Gastroesophageal sphincter (tissue), 4 donors: ENCODE results near the gene MEG3. TPM values are rescaled to one million over a fixed set of nuclear protein-coding genes. Genes with fewer than 3 reads are reported as not detected.

Experiments used
- ATAC-seq: fragments of 150-250 bp; one replicate; pipeline ENCODE4 v1.9.1; 2016; ENCODE audit warnings: mild to moderate bottlenecking, moderate library complexity
- H3K27ac ChIP-seq, 4 donors: fragments of 200-600 bp; sonication (generic) in 3 of 4; 1 replicate in 3 of 4; 2 replicates in 1 of 4; pipeline ENCODE4 v1.5.1; 2016 to 2019
- H3K27me3 ChIP-seq: fragments of 200-600 bp; sonication (generic); one replicate; pipeline ENCODE4 v1.5.1; 2019
- H3K36me3 ChIP-seq, 2 donors: fragments of 200-600 bp; sonication (generic); one replicate each; pipeline ENCODE4 v1.5.1; 2019; ENCODE audit warnings: control low read depth in 1 of 2
- H3K4me1 ChIP-seq, 3 donors: fragments of 200-600 bp; sonication (generic); 1 replicate in 2 of 3; 2 replicates in 1 of 3; pipeline ENCODE4 v1.5.1; 2016 to 2019; ENCODE audit warnings: control low read depth in 2 of 3
- H3K4me3 ChIP-seq, 2 donors: fragments of 200-600 bp; sonication (generic); one replicate each; pipeline ENCODE4 v1.5.1; 2019; ENCODE audit warnings: mild to moderate bottlenecking in 1 of 2, moderate library complexity in 1 of 2
- H3K9me3 ChIP-seq, 3 donors: fragments of 200-600 bp; sonication (generic); one replicate each; pipeline ENCODE4 v1.5.1; 2017 to 2019; ENCODE audit warnings: control low read depth in 2 of 3
- EP300 ChIP-seq: sonication (generic); formaldehyde crosslinking; IDR thresholded peaks from one replicate; pipeline ENCODE4 v1.6.1; 2017; ENCODE audit warnings: antibody characterized with exemption, mild to moderate bottlenecking
- POLR2A ChIP-seq, 2 donors: fragments of 450-650 bp; IDR thresholded peaks; one replicate each; pipeline ENCODE4 v1.6.1; 2017; ENCODE audit warnings: antibody characterized with exemption in 2 of 2, mild to moderate bottlenecking in 2 of 2, moderate library complexity in 1 of 2
- POLR2AphosphoS5 ChIP-seq: sonication (generic); formaldehyde crosslinking; IDR thresholded peaks from one replicate; pipeline ENCODE4 v1.6.1; 2017; ENCODE audit warnings: antibody characterized with exemption
- WGBS, 2 donors: methylation state at CpG; one replicate each; pipeline ENCODE4 v1.1.5; 2018; ENCODE audit warnings: low coverage in 1 of 2; 5-methylcytosine and 5-hydroxymethylcytosine counted together
- total RNA-seq, 4 donors: library from RNA; depleted of rRNA; stranded (reverse); fragments of >200 nt; gene quantifications; one replicate each; pipeline ENCODE4 v1.1.0, GENCODE V29; 2016
- TF ChIP-seq, protein P1 (sequence below), 4 experiments: fragments of 200-600 bp in 2 of 4; fragments of 450-650 bp in 2 of 4; sonication (generic) in 1 of 4; IDR thresholded peaks; one replicate each; pipeline ENCODE4 v1.5.1; 2017 to 2019; ENCODE audit warnings: antibody characterized with exemption in 4 of 4, mild to moderate bottlenecking in 2 of 4, moderate library complexity in 2 of 4

The MEG3 gene
- total RNA-seq, 4 donors from 2014 or later, result 7.5 to 59.0 (median 36.7) TPM

DNA sequence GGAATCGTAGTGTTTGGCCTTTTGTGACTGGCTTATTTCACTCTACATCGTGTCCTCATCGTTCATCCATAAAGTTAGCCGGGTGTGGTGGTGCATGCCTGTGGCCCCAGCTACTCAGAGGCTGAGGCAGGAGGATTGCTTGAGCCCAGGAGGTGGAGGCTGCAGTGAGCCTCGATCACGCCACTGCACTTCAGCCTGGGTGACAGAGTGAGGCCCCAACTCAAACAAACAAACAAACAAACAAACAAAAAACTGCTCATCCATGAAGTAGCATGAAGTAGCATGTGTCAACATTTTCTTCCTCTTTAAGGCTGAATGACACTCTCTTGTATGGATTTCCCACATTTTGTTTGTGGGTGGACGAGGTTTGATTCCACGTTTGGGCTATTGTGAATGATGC lies 44.0 kb upstream of the MEG3 start:
- WGBS, 2 donors, result 82 to 94% methylated on average over 3 of the region's 8 CpGs
- H3K4me1 ChIP-seq, result no peaks in the 10 kb centered on the region
- H3K36me3 ChIP-seq, result no peaks in the 10 kb centered on the region
- H3K27ac ChIP-seq, result no peak overlapping the region
- ATAC-seq, result no peak
- H3K9me3 ChIP-seq, result no peaks in the 10 kb centered on the region
- TF ChIP-seq POLR2AphosphoS5 (no peak), EP300 (no peak), POLR2A (IDR thresholded peaks at IDR 0.05) (no peak)
- TF ChIP-seq, protein P1, sequence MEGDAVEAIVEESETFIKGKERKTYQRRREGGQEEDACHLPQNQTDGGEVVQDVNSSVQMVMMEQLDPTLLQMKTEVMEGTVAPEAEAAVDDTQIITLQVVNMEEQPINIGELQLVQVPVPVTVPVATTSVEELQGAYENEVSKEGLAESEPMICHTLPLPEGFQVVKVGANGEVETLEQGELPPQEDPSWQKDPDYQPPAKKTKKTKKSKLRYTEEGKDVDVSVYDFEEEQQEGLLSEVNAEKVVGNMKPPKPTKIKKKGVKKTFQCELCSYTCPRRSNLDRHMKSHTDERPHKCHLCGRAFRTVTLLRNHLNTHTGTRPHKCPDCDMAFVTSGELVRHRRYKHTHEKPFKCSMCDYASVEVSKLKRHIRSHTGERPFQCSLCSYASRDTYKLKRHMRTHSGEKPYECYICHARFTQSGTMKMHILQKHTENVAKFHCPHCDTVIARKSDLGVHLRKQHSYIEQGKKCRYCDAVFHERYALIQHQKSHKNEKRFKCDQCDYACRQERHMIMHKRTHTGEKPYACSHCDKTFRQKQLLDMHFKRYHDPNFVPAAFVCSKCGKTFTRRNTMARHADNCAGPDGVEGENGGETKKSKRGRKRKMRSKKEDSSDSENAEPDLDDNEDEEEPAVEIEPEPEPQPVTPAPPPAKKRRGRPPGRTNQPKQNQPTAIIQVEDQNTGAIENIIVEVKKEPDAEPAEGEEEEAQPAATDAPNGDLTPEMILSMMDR (IDR thresholded peaks at IDR 0.05), result no peak
- H3K4me3 ChIP-seq, result no peak overlapping the region
- H3K27me3 ChIP-seq, result peaks cover 2% of the 10 kb centered on the region

DNA sequence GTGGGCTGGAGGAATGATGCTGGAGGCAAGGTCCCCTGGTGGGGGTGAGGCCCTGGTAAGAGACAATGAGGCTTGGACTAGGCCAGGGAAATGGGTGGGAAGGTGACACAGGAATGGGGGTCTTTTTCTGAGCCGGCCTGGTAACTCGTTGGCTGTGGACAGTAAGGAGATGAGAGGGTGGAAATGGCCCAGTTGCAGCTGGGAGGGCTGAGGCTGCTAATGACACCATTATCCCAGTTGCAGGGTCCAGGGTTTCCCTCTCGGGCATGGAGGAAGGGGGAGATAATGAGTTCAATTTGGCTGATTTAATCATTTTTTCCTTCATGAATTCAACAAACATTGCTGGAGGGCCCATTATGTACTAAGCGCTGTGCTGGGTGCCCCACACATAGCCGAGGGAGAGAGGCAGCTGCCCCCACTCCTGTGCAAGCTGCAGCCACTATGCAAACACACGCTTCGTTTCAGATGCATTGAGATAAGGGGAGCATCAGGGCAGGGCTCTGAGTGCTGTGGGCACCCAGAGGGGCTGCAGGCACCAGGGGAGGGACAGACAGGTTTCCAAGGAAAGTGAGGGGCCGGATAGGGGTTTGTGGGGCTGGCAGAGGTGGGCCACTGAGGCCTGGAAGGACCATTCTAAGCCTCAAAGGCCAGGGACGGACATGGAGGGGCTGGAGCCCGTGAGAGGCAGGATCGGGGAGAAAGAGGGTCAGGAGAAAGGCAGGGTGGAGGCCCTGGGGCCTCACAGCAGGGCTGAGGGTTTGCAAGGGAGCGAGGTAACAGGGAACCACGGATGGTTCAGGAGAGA lies 43.2 kb upstream of the MEG3 start:
- peaks cover 5% of the 10 kb centered on the region for H3K27me3 ChIP-seq
- H3K36me3 ChIP-seq, result no peaks in the 10 kb centered on the region
- H3K27ac ChIP-seq, result no peak overlapping the region
- no peak overlapping the region for H3K4me3 ChIP-seq
- WGBS, 2 donors, result 72 to 80% methylated on average over 11 to 13 of the region's 13 CpGs
- H3K4me1 ChIP-seq, result no peaks in the 10 kb centered on the region
- no peaks in the 10 kb centered on the region for H3K9me3 ChIP-seq
- TF ChIP-seq POLR2AphosphoS5, result no peak
- ATAC-seq, result no peak

DNA sequence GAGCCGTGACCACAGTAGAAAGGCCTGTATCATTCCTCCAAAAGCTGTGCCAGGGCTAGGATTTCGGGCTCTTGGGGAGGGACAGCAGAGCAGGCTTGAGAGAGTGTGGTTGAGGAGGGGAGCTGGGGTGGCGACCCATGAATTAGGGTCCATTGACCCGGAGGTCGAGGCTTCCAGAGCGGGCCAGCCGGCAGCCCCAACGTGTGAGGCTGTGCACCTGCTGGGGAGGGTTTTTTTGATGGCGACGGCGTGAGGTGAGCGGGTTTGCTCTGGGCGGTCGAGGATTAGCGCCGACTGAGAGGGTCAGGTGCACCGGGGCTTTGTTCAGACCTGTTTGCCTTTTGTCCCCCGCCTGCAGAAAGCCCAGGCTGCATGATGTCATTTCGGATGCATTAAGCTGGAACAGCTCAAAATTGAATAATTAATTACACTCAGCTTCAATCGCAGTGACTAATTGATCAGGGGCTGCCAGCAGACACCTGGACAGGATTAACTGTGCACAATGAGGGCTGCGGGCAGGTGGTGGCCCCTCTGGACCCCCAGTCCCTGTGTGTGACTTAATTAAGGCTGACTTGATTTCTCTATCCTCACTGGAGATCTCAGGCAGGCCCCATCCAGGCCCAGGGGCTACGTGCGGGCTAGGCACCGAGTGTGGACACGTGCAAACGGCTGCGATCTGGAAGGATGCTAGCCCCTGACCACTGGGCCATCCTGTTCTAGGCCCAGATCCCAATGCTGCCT lies 42.1 kb upstream of the MEG3 start:
- WGBS, 2 donors, result 87 to 92% methylated on average over 7 to 8 of the region's 27 CpGs
- Histone ChIP-seq H3K27me3 (peaks cover 10% of the 10 kb centered on the region), H3K27ac (no peak overlapping the region)

DNA sequence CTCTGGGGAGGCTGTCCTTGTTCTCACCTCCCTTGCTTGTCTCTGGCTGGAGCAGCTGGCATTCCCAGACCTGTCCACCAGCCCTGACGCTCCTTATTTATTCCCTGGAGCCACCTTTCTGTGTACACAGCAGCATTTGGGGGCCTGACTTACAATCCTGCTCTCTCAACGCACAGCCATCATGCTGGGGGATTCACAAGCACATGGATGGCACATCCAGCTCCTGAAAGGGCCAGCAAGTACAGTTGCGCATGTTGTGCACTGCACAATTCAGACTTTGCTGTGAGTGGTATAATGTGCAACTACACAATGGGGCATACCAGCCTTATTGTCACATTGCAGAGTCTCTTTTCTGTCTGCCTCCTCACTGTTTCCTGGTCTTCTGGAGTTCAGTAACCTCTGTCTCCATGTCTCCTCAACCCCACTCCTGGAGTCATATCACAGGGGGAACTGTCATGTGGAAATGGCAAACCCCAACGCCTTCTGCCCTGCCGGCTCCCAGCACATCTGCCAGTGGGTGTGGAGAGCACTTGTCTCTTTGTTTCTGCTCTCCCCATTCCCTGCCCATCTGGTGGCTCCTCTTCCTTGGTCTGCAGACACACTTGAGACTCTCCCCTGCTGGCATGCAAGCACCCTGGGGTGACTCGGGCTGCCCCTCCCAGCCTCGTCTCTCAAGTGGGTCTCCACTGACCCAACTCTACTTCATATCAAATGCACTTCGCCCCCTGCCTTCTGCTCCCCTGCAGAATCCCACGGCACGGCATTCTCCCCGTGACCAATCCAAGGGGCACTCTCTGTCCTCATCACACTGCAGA lies 41.2 kb upstream of the MEG3 start:
- H3K36me3 ChIP-seq, result no peaks in the 10 kb centered on the region
- H3K27me3 ChIP-seq, result peaks cover 19% of the 10 kb centered on the region
- H3K27ac ChIP-seq, result no peak overlapping the region
- TF ChIP-seq, protein P1 (IDR thresholded peaks at IDR 0.05), result no peak
- no peak for TF ChIP-seq POLR2AphosphoS5
- H3K4me1 ChIP-seq, result no peaks in the 10 kb centered on the region
- WGBS, 2 donors, result 81 to 87% methylated on average over 3 to 10 of the region's 11 CpGs
- H3K9me3 ChIP-seq, result no peaks in the 10 kb centered on the region
- ATAC-seq, result no peak
- no peak overlapping the region for H3K4me3 ChIP-seq

More for the DNA sequence above, 42.1 kb upstream of the MEG3 start:
- no peaks in the 10 kb centered on the region for H3K36me3 ChIP-seq
- ATAC-seq, result no peak
- TF ChIP-seq, protein P1 (IDR thresholded peaks at IDR 0.05), result no peak
- TF ChIP-seq POLR2A (IDR thresholded peaks at IDR 0.05) (no peak), EP300 (no peak), POLR2AphosphoS5 (no peak)
- H3K9me3 ChIP-seq, result no peaks in the 10 kb centered on the region
- H3K4me1 ChIP-seq, result no peaks in the 10 kb centered on the region
- H3K4me3 ChIP-seq, result no peak overlapping the region

DNA sequence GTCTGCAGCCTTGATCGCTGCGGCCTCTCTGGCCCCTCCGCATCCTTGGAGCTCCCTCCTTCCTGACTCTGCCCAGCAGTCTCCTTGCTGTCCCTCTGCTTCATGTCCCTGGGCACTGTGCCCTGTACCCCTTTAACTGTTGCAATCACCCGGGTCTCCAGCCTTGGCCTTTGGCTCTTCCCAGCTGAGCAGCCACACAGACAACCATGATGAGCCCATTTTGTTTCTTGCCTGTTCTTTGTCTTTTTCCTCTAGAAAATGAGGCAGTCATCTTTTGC lies 40.6 kb upstream of the MEG3 start:
- Histone ChIP-seq H3K9me3 (no peaks in the 10 kb centered on the region), H3K4me1 (no peaks in the 10 kb centered on the region), H3K36me3 (no peaks in the 10 kb centered on the region), H3K27ac (no peak overlapping the region), H3K27me3 (peaks cover 23% of the 10 kb centered on the region), H3K4me3 (no peak overlapping the region)
- TF ChIP-seq POLR2AphosphoS5 (no peak), POLR2A (IDR thresholded peaks at IDR 0.05) (no peak), EP300 (no peak)
- TF ChIP-seq, protein P1 (IDR thresholded peaks at IDR 0.05), result no peak
- WGBS, 2 donors, result 89 to 95% methylated on average over 3 to 4 of the region's 4 CpGs
- no peak for ATAC-seq
